ENCODE data around the gene PRND. TPM values are rescaled to one million over a fixed set of nuclear protein-coding genes. Genes with fewer than 3 reads are reported as not detected.
"Not testable (repeated sequence)": the region's sequence is repeated elsewhere in the genome, so short reads cannot be mapped to it uniquely, and the experiment has no call there.

PRND gene
- polyA plus RNA-seq, 2 donors: not detected

GRCh38 chr20:4750381-4750780, 28.7 kb downstream of the PRND start:
- Histone ChIP-seq H3K27me3 (ENCODE audit: control insufficient read depth in 1 of 2, insufficient read depth in 2 of 2, low read length in 2 of 2) (no peaks in the 10 kb centered on the region), H3K4me3 (ENCODE audit: low read depth in 1 of 2, low read length in 2 of 2) (no peak overlapping the region), H3K4me1 (ENCODE audit: control insufficient read depth in 2 of 2, insufficient read depth in 2 of 2, low read length in 1 of 2) (no peaks in the 10 kb centered on the region), H3K36me3 (ENCODE audit: control insufficient read depth in 2 of 2, insufficient read depth in 2 of 2, low read length in 1 of 2) (no peaks in the 10 kb centered on the region), H3K27ac (ENCODE audit: low read depth in 2 of 2, low read length in 1 of 2) (no peak overlapping the region), H3K9me3 (ENCODE audit: control insufficient read depth in 2 of 2, insufficient read depth in 1 of 2, low read depth in 1 of 2, low read length in 1 of 2) (peaks cover 0 to 5% of the 10 kb centered on the region in 2 donors)
- WGBS, 2 donors: 56 to 64% methylated on average over 4 of the region's 4 CpGs

GRCh38 chr20:4759100-4759884, 37.6 kb downstream of the PRND start:
- not testable (repeated sequence) for H3K4me3 ChIP-seq (ENCODE audit: low read depth in 1 of 2, low read length in 2 of 2); H3K9me3 ChIP-seq (ENCODE audit: control insufficient read depth in 2 of 2, insufficient read depth in 1 of 2, low read depth in 1 of 2, low read length in 1 of 2); H3K4me1 ChIP-seq (ENCODE audit: control insufficient read depth in 2 of 2, insufficient read depth in 2 of 2, low read length in 1 of 2); H3K27me3 ChIP-seq (ENCODE audit: control insufficient read depth in 1 of 2, insufficient read depth in 2 of 2, low read length in 2 of 2); H3K36me3 ChIP-seq (ENCODE audit: control insufficient read depth in 2 of 2, insufficient read depth in 2 of 2, low read length in 1 of 2); H3K27ac ChIP-seq (ENCODE audit: low read depth in 2 of 2, low read length in 1 of 2)
- 58 to 68% methylated on average over 16 of the region's 16 CpGs for WGBS, 2 donors

- peaks cover 0 to 3% of the 10 kb centered on the region in 2 donors for H3K4me1 ChIP-seq (ENCODE audit: control insufficient read depth in 2 of 2, insufficient read depth in 2 of 2, low read length in 1 of 2)
- H3K36me3 ChIP-seq (ENCODE audit: control insufficient read depth in 2 of 2, insufficient read depth in 2 of 2, low read length in 1 of 2): no peaks in the 10 kb centered on the region
- no peak overlapping the region for H3K27ac ChIP-seq (ENCODE audit: low read depth in 2 of 2, low read length in 1 of 2)
- 83 to 88% methylated on average over 10 of the region's 10 CpGs for WGBS, 2 donors
- no peaks in the 10 kb centered on the region for H3K27me3 ChIP-seq (ENCODE audit: control insufficient read depth in 1 of 2, insufficient read depth in 2 of 2, low read length in 2 of 2)
- H3K9me3 ChIP-seq (ENCODE audit: control insufficient read depth in 2 of 2, insufficient read depth in 1 of 2, low read depth in 1 of 2, low read length in 1 of 2): no peaks in the 10 kb centered on the region
- H3K4me3 ChIP-seq (ENCODE audit: low read depth in 1 of 2, low read length in 2 of 2): no peak overlapping the region
Observed at GRCh38 chr20:4763261-4763660, 41.6 kb downstream of the PRND start.

GRCh38 chr20:4763723-4764510, 42.2 kb downstream of the PRND start:
- no peak overlapping the region for H3K27ac ChIP-seq (ENCODE audit: low read depth in 2 of 2, low read length in 1 of 2)
- 69 to 70% methylated on average over 3 of the region's 3 CpGs for WGBS, 2 donors
- no peaks in the 10 kb centered on the region for H3K9me3 ChIP-seq (ENCODE audit: control insufficient read depth in 2 of 2, insufficient read depth in 1 of 2, low read depth in 1 of 2, low read length in 1 of 2)
- H3K4me3 ChIP-seq (ENCODE audit: low read depth in 1 of 2, low read length in 2 of 2): no peak overlapping the region
- H3K27me3 ChIP-seq (ENCODE audit: control insufficient read depth in 1 of 2, insufficient read depth in 2 of 2, low read length in 2 of 2): no peaks in the 10 kb centered on the region
- no peaks in the 10 kb centered on the region for H3K36me3 ChIP-seq (ENCODE audit: control insufficient read depth in 2 of 2, insufficient read depth in 2 of 2, low read length in 1 of 2)
- peaks cover 0 to 3% of the 10 kb centered on the region in 2 donors for H3K4me1 ChIP-seq (ENCODE audit: control insufficient read depth in 2 of 2, insufficient read depth in 2 of 2, low read length in 1 of 2)

GRCh38 chr20:4764805-4765204, 43.1 kb downstream of the PRND start:
- H3K4me3 ChIP-seq (ENCODE audit: low read depth in 1 of 2, low read length in 2 of 2): no peak overlapping the region
- H3K36me3 ChIP-seq (ENCODE audit: control insufficient read depth in 2 of 2, insufficient read depth in 2 of 2, low read length in 1 of 2): no peaks in the 10 kb centered on the region
- H3K27me3 ChIP-seq (ENCODE audit: control insufficient read depth in 1 of 2, insufficient read depth in 2 of 2, low read length in 2 of 2): no peaks in the 10 kb centered on the region
- WGBS, 2 donors: 10 to 90% methylated on average over 1 of the region's 1 CpG
- H3K9me3 ChIP-seq (ENCODE audit: control insufficient read depth in 2 of 2, insufficient read depth in 1 of 2, low read depth in 1 of 2, low read length in 1 of 2): no peaks in the 10 kb centered on the region
- peaks cover 0 to 3% of the 10 kb centered on the region in 2 donors for H3K4me1 ChIP-seq (ENCODE audit: control insufficient read depth in 2 of 2, insufficient read depth in 2 of 2, low read length in 1 of 2)
- no peak overlapping the region for H3K27ac ChIP-seq (ENCODE audit: low read depth in 2 of 2, low read length in 1 of 2)

GRCh38 chr20:4765681-4766080, 44.0 kb downstream of the PRND start:
- 91 to 96% methylated on average over 3 of the region's 3 CpGs for WGBS, 2 donors
- no peaks in the 10 kb centered on the region for H3K27me3 ChIP-seq (ENCODE audit: control insufficient read depth in 1 of 2, insufficient read depth in 2 of 2, low read length in 2 of 2)

GRCh38 chr20:4766631-4767030, 44.9 kb downstream of the PRND start:
- WGBS, 2 donors: 77 to 78% methylated on average over 2 of the region's 2 CpGs
- no peaks in the 10 kb centered on the region for H3K36me3 ChIP-seq (ENCODE audit: control insufficient read depth in 2 of 2, insufficient read depth in 2 of 2, low read length in 1 of 2)
- no peak overlapping the region for H3K27ac ChIP-seq (ENCODE audit: low read depth in 2 of 2, low read length in 1 of 2)
- no peaks in the 10 kb centered on the region for H3K27me3 ChIP-seq (ENCODE audit: control insufficient read depth in 1 of 2, insufficient read depth in 2 of 2, low read length in 2 of 2)
- H3K9me3 ChIP-seq (ENCODE audit: control insufficient read depth in 2 of 2, insufficient read depth in 1 of 2, low read depth in 1 of 2, low read length in 1 of 2): peaks cover 0 to 2% of the 10 kb centered on the region in 2 donors
- H3K4me3 ChIP-seq (ENCODE audit: low read depth in 1 of 2, low read length in 2 of 2): no peak overlapping the region
- H3K4me1 ChIP-seq (ENCODE audit: control insufficient read depth in 2 of 2, insufficient read depth in 2 of 2, low read length in 1 of 2): no peaks in the 10 kb centered on the region

More at GRCh38 chr20:4765681-4766080, 44.0 kb downstream of the PRND start:
- H3K9me3 ChIP-seq (ENCODE audit: control insufficient read depth in 2 of 2, insufficient read depth in 1 of 2, low read depth in 1 of 2, low read length in 1 of 2): no peaks in the 10 kb centered on the region
- no peak overlapping the region for H3K4me3 ChIP-seq (ENCODE audit: low read depth in 1 of 2, low read length in 2 of 2)
- no peaks in the 10 kb centered on the region for H3K36me3 ChIP-seq (ENCODE audit: control insufficient read depth in 2 of 2, insufficient read depth in 2 of 2, low read length in 1 of 2)
- H3K27ac ChIP-seq (ENCODE audit: low read depth in 2 of 2, low read length in 1 of 2): no peak overlapping the region
- H3K4me1 ChIP-seq (ENCODE audit: control insufficient read depth in 2 of 2, insufficient read depth in 2 of 2, low read length in 1 of 2): peaks cover 0 to 3% of the 10 kb centered on the region in 2 donors

GRCh38 chr20:4767084-4767483, 45.4 kb downstream of the PRND start:
- Histone ChIP-seq H3K27ac (ENCODE audit: low read depth in 2 of 2, low read length in 1 of 2) (no peak overlapping the region), H3K4me3 (ENCODE audit: low read depth in 1 of 2, low read length in 2 of 2) (no peak overlapping the region), H3K27me3 (ENCODE audit: control insufficient read depth in 1 of 2, insufficient read depth in 2 of 2, low read length in 2 of 2) (no peaks in the 10 kb centered on the region), H3K4me1 (ENCODE audit: control insufficient read depth in 2 of 2, insufficient read depth in 2 of 2, low read length in 1 of 2) (no peaks in the 10 kb centered on the region), H3K36me3 (ENCODE audit: control insufficient read depth in 2 of 2, insufficient read depth in 2 of 2, low read length in 1 of 2) (no peaks in the 10 kb centered on the region), H3K9me3 (ENCODE audit: control insufficient read depth in 2 of 2, insufficient read depth in 1 of 2, low read depth in 1 of 2, low read length in 1 of 2) (peaks cover 0 to 5% of the 10 kb centered on the region in 2 donors)
- 79 to 88% methylated on average over 3 of the region's 3 CpGs for WGBS, 2 donors

- Histone ChIP-seq H3K9me3 (ENCODE audit: control insufficient read depth in 2 of 2, insufficient read depth in 1 of 2, low read depth in 1 of 2, low read length in 1 of 2) (peaks cover 0 to 7% of the 10 kb centered on the region in 2 donors), H3K4me1 (ENCODE audit: control insufficient read depth in 2 of 2, insufficient read depth in 2 of 2, low read length in 1 of 2) (no peaks in the 10 kb centered on the region), H3K27ac (ENCODE audit: low read depth in 2 of 2, low read length in 1 of 2) (no peak overlapping the region), H3K36me3 (ENCODE audit: control insufficient read depth in 2 of 2, insufficient read depth in 2 of 2, low read length in 1 of 2) (no peaks in the 10 kb centered on the region), H3K27me3 (ENCODE audit: control insufficient read depth in 1 of 2, insufficient read depth in 2 of 2, low read length in 2 of 2) (no peaks in the 10 kb centered on the region), H3K4me3 (ENCODE audit: low read depth in 1 of 2, low read length in 2 of 2) (no peak overlapping the region)
- 70 to 73% methylated on average over 2 of the region's 2 CpGs for WGBS, 2 donors
Observed at GRCh38 chr20:4769328-4769727, 47.6 kb downstream of the PRND start.

Measured in esophagus (tissue), 2 donors.